Subcutaneous abdominal adipose tissue (tissue), 5 donors: ENCODE results near the gene LTF.
"Not testable (repeated sequence)": the region's sequence is repeated elsewhere in the genome, so short reads cannot be mapped to it uniquely, and the experiment has no call there.

ENCODE experiments used
- H3K27ac ChIP-seq: one replicate; pipeline ENCODE4 v1.7.0; 2013; ENCODE audit warnings: low read depth, mild to moderate bottlenecking, inconsistent platforms, low read length, moderate library complexity
- H3K27me3 ChIP-seq, 5 donors: one replicate each; pipeline ENCODE4 v1.7.0; 2013; ENCODE audit warnings: low read length in 5 of 5, inconsistent platforms in 1 of 5; ENCODE audit not compliant: control insufficient read depth in 5 of 5, insufficient read depth in 4 of 5
- H3K36me3 ChIP-seq, 5 donors: one replicate each; pipeline ENCODE4 v1.7.0; 2013; ENCODE audit warnings: low read length in 5 of 5; ENCODE audit not compliant: control insufficient read depth in 5 of 5, insufficient read depth in 5 of 5
- H3K4me1 ChIP-seq, 5 donors: one replicate each; pipeline ENCODE4 v1.7.0; 2013; ENCODE audit warnings: low read length in 5 of 5, mild to moderate bottlenecking in 3 of 5, moderate library complexity in 1 of 5; ENCODE audit not compliant: control insufficient read depth in 5 of 5, insufficient read depth in 5 of 5
- H3K4me3 ChIP-seq, 5 donors: one replicate each; pipeline ENCODE4 v1.7.0; 2013; ENCODE audit warnings: low read length in 5 of 5, low read depth in 1 of 5
- H3K9ac ChIP-seq, 5 donors: one replicate each; pipeline ENCODE4 v1.7.0; 2013; ENCODE audit warnings: low read length in 5 of 5, mild to moderate bottlenecking in 4 of 5, moderate library complexity in 3 of 5
- H3K9me3 ChIP-seq, 5 donors: one replicate each; pipeline ENCODE4 v1.7.0; 2013; ENCODE audit warnings: low read length in 5 of 5; ENCODE audit not compliant: control insufficient read depth in 5 of 5
- donor health status: healthy.
- donor health status: healthy.
- donor health status: healthy.
- donor health status: healthy.
- donor health status: healthy.

The LTF gene

GRCh38 chr3:46447228-46447985 lies 17.3 kb downstream of the LTF start:
- Histone ChIP-seq H3K36me3 (peaks cover 0 to 50% (median 15%) of the 10 kb centered on the region in 5 donors), H3K9ac (no peak overlapping the region), H3K4me1 (peaks cover 0 to 5% (median 0%) of the 10 kb centered on the region in 5 donors), H3K27ac (no peak overlapping the region), H3K9me3 (no peaks in the 10 kb centered on the region), H3K27me3 (peaks cover 0 to 3% (median 3%) of the 10 kb centered on the region in 5 donors), H3K4me3 (no peak overlapping the region)

- H3K27me3 ChIP-seq = no peaks in the 10 kb centered on the region
- H3K4me3 ChIP-seq = no peak overlapping the region
- peaks cover 0 to 66% (median 21%) of the 10 kb centered on the region in 5 donors for H3K36me3 ChIP-seq
- H3K4me1 ChIP-seq = peaks cover 0 to 5% (median 0%) of the 10 kb centered on the region in 5 donors
- no peaks in the 10 kb centered on the region for H3K9me3 ChIP-seq
- H3K27ac ChIP-seq = no peak overlapping the region
- H3K9ac ChIP-seq = no peak overlapping the region
Measured at GRCh38 chr3:46442576-46443530, 21.9 kb downstream of the LTF start.

GRCh38 chr3:46440531-46441294 lies 24.0 kb downstream of the LTF start:
- Histone ChIP-seq H3K9ac (no peak overlapping the region), H3K27ac (no peak overlapping the region), H3K9me3 (no peaks in the 10 kb centered on the region), H3K27me3 (no peaks in the 10 kb centered on the region), H3K36me3 (peaks cover 0 to 59% (median 22%) of the 10 kb centered on the region in 5 donors), H3K4me1 (no peaks in the 10 kb centered on the region), H3K4me3 (no peak overlapping the region)

- H3K9me3 ChIP-seq = no peaks in the 10 kb centered on the region
- H3K36me3 ChIP-seq = peaks cover 0 to 51% (median 21%) of the 10 kb centered on the region in 5 donors
- H3K27me3 ChIP-seq = no peaks in the 10 kb centered on the region
- no peak overlapping the region for H3K4me3 ChIP-seq
- no peaks in the 10 kb centered on the region for H3K4me1 ChIP-seq
- H3K9ac ChIP-seq = no peak overlapping the region
- H3K27ac ChIP-seq = no peak overlapping the region
Measured at GRCh38 chr3:46438831-46439230, 25.9 kb downstream of the LTF start.

- H3K36me3 ChIP-seq = peaks cover 0 to 32% (median 12%) of the 10 kb centered on the region in 5 donors
- H3K4me1 ChIP-seq = no peaks in the 10 kb centered on the region
- H3K9me3 ChIP-seq = peaks cover 0 to 6% (median 0%) of the 10 kb centered on the region in 5 donors
- H3K27ac ChIP-seq = no peak overlapping the region
- no peak overlapping the region for H3K9ac ChIP-seq
- no peaks in the 10 kb centered on the region for H3K27me3 ChIP-seq
- no peak overlapping the region for H3K4me3 ChIP-seq
Measured at GRCh38 chr3:46435081-46435726, 29.5 kb downstream of the LTF start.

- no peaks in the 10 kb centered on the region for H3K27me3 ChIP-seq
- H3K9ac ChIP-seq = no peak overlapping the region
- H3K27ac ChIP-seq = no peak overlapping the region
- peaks cover 0 to 24% (median 4%) of the 10 kb centered on the region in 5 donors for H3K36me3 ChIP-seq
- H3K9me3 ChIP-seq = peaks cover 0 to 6% (median 0%) of the 10 kb centered on the region in 5 donors
- H3K4me3 ChIP-seq = no peak overlapping the region
- no peaks in the 10 kb centered on the region for H3K4me1 ChIP-seq
Measured at GRCh38 chr3:46433841-46434240, 30.9 kb downstream of the LTF start.

GRCh38 chr3:46433118-46433517 lies 31.6 kb downstream of the LTF start:
- not testable (repeated sequence) for H3K9me3 ChIP-seq, H3K9ac ChIP-seq, H3K4me1 ChIP-seq, H3K4me3 ChIP-seq, H3K27me3 ChIP-seq, H3K27ac ChIP-seq
- peaks cover 0 to 20% (median 3%) of the 10 kb centered on the region in 5 donors for H3K36me3 ChIP-seq

- H3K36me3 ChIP-seq = peaks cover 0 to 16% (median 3%) of the 10 kb centered on the region in 5 donors
- H3K9ac ChIP-seq, H3K27ac ChIP-seq: not testable (repeated sequence)
Measured at GRCh38 chr3:46431905-46432304, 32.8 kb downstream of the LTF start.

GRCh38 chr3:46430879-46431278 lies 33.8 kb downstream of the LTF start:
- H3K9me3 ChIP-seq, H3K4me3 ChIP-seq, H3K27ac ChIP-seq, H3K27me3 ChIP-seq, H3K9ac ChIP-seq: not testable (repeated sequence)
- peaks cover 0 to 10% (median 0%) of the 10 kb centered on the region in 5 donors for H3K4me1 ChIP-seq
- H3K36me3 ChIP-seq = peaks cover 0 to 11% (median 3%) of the 10 kb centered on the region in 5 donors

More at GRCh38 chr3:46431905-46432304, 32.8 kb downstream of the LTF start:
- not testable (repeated sequence) for H3K27me3 ChIP-seq, H3K4me3 ChIP-seq, H3K9me3 ChIP-seq
- H3K4me1 ChIP-seq = peaks cover 0 to 10% (median 0%) of the 10 kb centered on the region in 5 donors
